Aorta (tissue), 5 donors: Measurements from ENCODE around the gene AMTN. TPM values are rescaled to one million over a fixed set of nuclear protein-coding genes. Genes with fewer than 3 reads are reported as not detected.
"Not testable (repeated sequence)": the region's sequence is repeated elsewhere in the genome, so short reads cannot be mapped to it uniquely, and the experiment has no call there.

Experiments used
- ATAC-seq: fragments of 200-7000 bp; cut with Tn5 transposase; one replicate; pipeline ENCODE4 v1.9.1; 2022; ENCODE audit warnings: moderate library complexity; ENCODE audit not compliant: low FRiP score
- DNase-seq, 2 donors: peaks; one replicate each; pipeline ENCODE4 v3.0.0-alpha.2; 2020
- H3K27ac ChIP-seq, 2 donors: one replicate each; pipeline ENCODE4 v1.5.1; 2013; ENCODE audit warnings: low read length in 2 of 2, mild to moderate bottlenecking in 2 of 2, moderate library complexity in 2 of 2, control low read depth in 1 of 2, inconsistent platforms in 1 of 2, low read depth in 1 of 2
- H3K27me3 ChIP-seq, 2 donors: one replicate each; pipeline ENCODE4 v1.6.1; 2013; ENCODE audit warnings: control low read depth in 1 of 2, low read length in 1 of 2, mild to moderate bottlenecking in 1 of 2, moderate library complexity in 1 of 2; ENCODE audit not compliant: insufficient read depth in 2 of 2, control insufficient read depth in 1 of 2
- H3K36me3 ChIP-seq, 2 donors: one replicate each; pipeline ENCODE4 v1.6.1; 2013; ENCODE audit warnings: control low read depth in 1 of 2, low read length in 1 of 2, mild to moderate bottlenecking in 1 of 2; ENCODE audit not compliant: insufficient read depth in 2 of 2, control insufficient read depth in 1 of 2
- H3K4me1 ChIP-seq, 2 donors: one replicate each; pipeline ENCODE4 v1.6.1; 2013; ENCODE audit warnings: low read length in 2 of 2, control low read depth in 1 of 2, mild to moderate bottlenecking in 1 of 2, moderate library complexity in 1 of 2; ENCODE audit not compliant: insufficient read depth in 2 of 2, control insufficient read depth in 1 of 2
- H3K4me3 ChIP-seq, 2 donors: one replicate each; pipeline ENCODE4 v1.5.1; 2013; ENCODE audit warnings: low read length in 2 of 2, control low read depth in 1 of 2, mild to moderate bottlenecking in 1 of 2
- H3K9me3 ChIP-seq: one replicate; pipeline ENCODE4 v1.6.1; 2013; ENCODE audit warnings: mild to moderate bottlenecking, low read length; ENCODE audit not compliant: control insufficient read depth
- WGBS, 2 donors: extraction: QIAGEN DNeasy Blood & Tissue Kit; methylation state at CpG; one replicate each; pipeline ENCODE4 v1.1.7; 2013; 5-methylcytosine and 5-hydroxymethylcytosine counted together
- intact Hi-C, 2 donors: fragments of 100-400 bp; cut with DNase I; formaldehyde crosslinking; loops; one replicate each; pipeline versions ENCODE4 v1.14.2 to v1.15.0; 2022
- polyA plus RNA-seq, 2 donors: library from polyadenylated mRNA; stranded (reverse); fragments of 200-250 nt; gene quantifications; one replicate each; pipeline ENCODE4 v1.2.3, GENCODE V29; 2013
- total RNA-seq, 2 donors: library from RNA; stranded (reverse); fragmentation: NEBNext Ultra II Directional; extraction: Animal tissue kit (Norgen Biotek cat#: 25700); gene quantifications; one replicate each; pipeline ENCODE4 v1.2.1, GENCODE V29; 2021
- donor health status: healthy with polysubstance abuse.
- donor health status: Bipolar disorder and iron deficiency.
- donor health status: DM: no; HTN: no; CAD: no.
- donor health status: DM: no; HTN: no; CAD: no.
- donor health status: DM: yes; HTN: yes; CAD: no.

AMTN gene
- total and polyA plus RNA-seq, 4 donors: not detected

DNA sequence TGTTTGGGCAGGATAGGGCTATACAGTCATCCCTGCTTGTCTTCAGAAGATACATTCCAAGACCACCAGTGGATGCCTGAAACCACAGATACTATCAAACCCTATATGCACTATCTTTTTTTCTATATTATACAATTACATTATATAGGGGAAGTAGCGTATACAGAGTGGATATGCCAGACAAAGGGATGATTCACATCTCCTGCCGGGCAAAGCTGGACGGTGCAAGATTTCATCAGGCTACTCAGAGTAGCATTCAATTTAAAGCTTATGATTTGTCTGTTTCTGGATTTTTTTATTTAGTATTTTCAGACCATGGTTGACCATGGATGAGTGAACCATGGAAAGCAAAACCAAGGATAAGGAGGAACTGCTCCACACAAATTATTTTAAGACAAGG lies 7.0 kb upstream of the AMTN start:
- Histone ChIP-seq H3K27ac (no peak overlapping the region), H3K4me1 (no peaks in the 10 kb centered on the region), H3K4me3 (no peak overlapping the region), H3K36me3 (no peaks in the 10 kb centered on the region), H3K9me3 (peaks cover 2% of the 10 kb centered on the region), H3K27me3 (no peaks in the 10 kb centered on the region)
- DNase-seq: no peak
- no peak for ATAC-seq
- 87 to 90% methylated on average over 3 of the region's 3 CpGs for WGBS, 2 donors
- intact Hi-C loops: no loop called here

DNA sequence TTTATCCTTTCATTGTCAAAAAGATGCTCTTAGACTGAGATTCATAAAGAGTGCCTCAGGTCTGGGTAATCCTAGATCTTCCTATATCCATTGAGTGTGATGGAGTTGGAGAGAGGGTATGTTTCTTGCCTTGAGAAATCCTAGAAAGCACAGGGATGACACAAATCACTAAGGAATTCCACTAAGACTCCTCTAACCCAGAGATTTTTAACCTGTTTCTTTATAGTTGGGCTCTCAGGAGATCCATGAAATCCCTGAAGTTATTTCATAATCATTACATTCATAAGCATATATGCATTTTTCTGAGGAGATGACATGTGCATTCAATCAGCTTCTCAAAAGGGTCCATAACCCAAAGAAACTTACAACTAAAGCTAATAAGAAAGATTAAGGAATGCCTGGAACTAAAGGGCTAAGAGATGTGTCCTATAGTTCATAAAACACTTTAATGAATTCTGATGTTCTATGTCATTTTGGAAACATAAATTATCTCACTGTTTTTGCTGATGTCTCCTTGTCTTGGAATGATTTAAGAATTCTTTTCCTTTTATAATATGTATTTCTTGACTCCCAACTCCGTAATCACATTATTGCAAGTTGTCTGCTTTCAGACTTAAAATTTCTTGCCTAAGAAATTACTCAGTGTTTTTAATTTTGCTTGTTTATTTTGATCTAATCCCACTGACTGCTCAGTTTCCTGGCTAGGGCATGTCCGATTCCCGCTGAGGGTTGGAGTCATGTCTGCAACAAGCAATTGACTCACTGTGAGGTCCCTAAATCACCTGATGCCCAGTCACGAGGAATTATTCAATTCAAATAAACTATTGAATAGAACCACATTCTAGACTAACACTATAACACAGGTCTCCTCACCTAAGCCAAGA lies 2.8 kb upstream of the AMTN start:
- Histone ChIP-seq H3K4me3 (no peak overlapping the region), H3K36me3 (no peaks in the 10 kb centered on the region), H3K27me3 (no peaks in the 10 kb centered on the region), H3K9me3 (peaks cover 2% of the 10 kb centered on the region), H3K4me1 (no peaks in the 10 kb centered on the region), H3K27ac (no peak overlapping the region)
- DNase-seq (no peak), ATAC-seq (no peak)
- intact Hi-C loops: no loop called here
- WGBS, 2 donors: 37 to 56% methylated on average over 4 of the region's 4 CpGs

DNA sequence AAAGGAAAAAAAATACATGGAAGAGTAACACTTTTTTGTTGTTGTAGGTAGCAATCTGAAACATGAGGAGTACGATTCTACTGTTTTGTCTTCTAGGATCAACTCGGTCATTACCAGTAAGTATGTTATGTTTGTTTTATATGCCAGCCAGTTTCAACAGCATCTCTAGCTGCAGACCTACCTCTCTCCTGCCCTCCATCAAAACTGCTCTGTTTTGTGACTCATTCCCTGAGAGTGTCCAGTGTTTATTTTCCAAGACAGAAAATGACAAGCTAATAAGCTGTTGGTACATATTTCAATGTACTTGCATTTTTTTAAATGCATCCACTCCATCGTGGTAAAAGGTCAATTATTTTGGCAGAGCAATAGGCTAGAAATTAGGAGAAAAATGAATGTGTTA lies 347 bp downstream of the AMTN start:
- no peak for ATAC-seq
- H3K27me3 ChIP-seq: no peaks in the 10 kb centered on the region
- DNase-seq: no peak
- H3K36me3 ChIP-seq: no peaks in the 10 kb centered on the region
- H3K4me3 ChIP-seq: no peak overlapping the region
- WGBS, 2 donors: 37 to 50% methylated on average over 3 of the region's 3 CpGs
- no peak overlapping the region for H3K27ac ChIP-seq
- intact Hi-C loops: no loop called here
- H3K4me1 ChIP-seq: no peaks in the 10 kb centered on the region
- peaks cover 2% of the 10 kb centered on the region for H3K9me3 ChIP-seq

DNA sequence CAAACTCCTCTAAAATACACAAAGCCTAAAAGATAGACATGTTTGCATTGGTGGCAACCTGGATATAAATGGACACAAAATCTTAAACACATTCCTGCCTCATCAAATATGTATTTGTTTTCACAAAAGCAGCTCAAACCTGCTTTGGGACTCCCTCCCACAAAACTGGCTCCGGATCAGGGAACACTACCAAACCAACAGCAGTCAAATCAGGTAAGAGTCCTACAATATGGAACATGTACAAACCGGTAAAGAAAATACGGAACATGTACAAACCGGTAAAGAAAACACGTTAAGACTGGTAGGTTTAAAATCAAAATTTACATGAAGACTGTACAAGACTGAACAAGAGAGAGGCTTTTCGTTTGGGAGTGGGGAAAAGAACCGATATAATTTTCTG lies 4.3 kb downstream of the AMTN start:
- no peaks in the 10 kb centered on the region for H3K27me3 ChIP-seq
- no peak for ATAC-seq
- WGBS, 2 donors: 86 to 87% methylated on average over 7 of the region's 7 CpGs
- no peaks in the 10 kb centered on the region for H3K9me3 ChIP-seq
- no peak overlapping the region for H3K4me3 ChIP-seq
- intact Hi-C loops: no loop called here
- no peaks in the 10 kb centered on the region for H3K4me1 ChIP-seq
- H3K36me3 ChIP-seq: no peaks in the 10 kb centered on the region
- no peak overlapping the region for H3K27ac ChIP-seq
- no peak for DNase-seq

DNA sequence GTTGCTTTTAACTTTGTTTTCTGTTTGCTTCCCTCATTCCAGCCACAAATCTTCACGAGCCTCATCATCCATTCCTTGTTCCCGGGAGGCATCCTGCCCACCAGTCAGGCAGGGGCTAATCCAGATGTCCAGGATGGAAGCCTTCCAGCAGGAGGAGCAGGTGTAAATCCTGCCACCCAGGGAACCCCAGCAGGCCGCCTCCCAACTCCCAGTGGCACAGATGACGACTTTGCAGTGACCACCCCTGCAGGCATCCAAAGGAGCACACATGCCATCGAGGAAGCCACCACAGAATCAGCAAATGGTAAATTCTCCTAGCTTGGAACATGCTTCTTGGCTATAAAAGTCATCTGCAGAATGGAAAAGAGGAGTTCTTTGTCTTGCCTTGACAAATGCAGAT lies 12.6 kb downstream of the AMTN start:
- DNase-seq (no peak), ATAC-seq (no peak)
- Histone ChIP-seq H3K27ac (no peak overlapping the region), H3K4me3 (no peak overlapping the region), H3K4me1 (no peaks in the 10 kb centered on the region), H3K36me3 (no peaks in the 10 kb centered on the region), H3K27me3 (no peaks in the 10 kb centered on the region), H3K9me3 (no peaks in the 10 kb centered on the region)
- WGBS, 2 donors: 79 to 86% methylated on average over 5 of the region's 5 CpGs
- intact Hi-C loops: no loop called here

DNA sequence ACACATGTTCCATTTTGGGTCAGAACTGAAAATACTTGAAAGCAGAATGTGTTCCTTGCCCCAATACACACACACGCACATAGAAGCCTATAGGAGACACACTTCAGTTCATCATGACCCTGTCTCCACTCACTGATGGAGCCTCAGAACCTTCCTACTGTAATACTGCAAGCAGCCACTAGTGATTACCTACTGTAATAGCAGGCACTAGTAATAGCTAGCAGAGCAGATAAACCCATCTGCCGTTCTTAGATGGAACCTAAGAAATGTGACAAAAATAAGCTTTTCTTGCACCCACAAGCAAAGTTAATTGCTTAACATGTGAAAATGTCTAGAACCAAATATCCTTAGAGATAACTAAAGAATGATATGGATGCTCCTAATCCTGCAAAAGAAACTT lies 13.6 kb downstream of the AMTN start:
- DNase-seq: no peak
- H3K36me3 ChIP-seq: no peaks in the 10 kb centered on the region
- ATAC-seq: no peak
- no peaks in the 10 kb centered on the region for H3K4me1 ChIP-seq
- H3K27ac ChIP-seq: no peak overlapping the region
- no peaks in the 10 kb centered on the region for H3K27me3 ChIP-seq
- WGBS, 2 donors: 63 to 78% methylated on average over 2 of the region's 2 CpGs
- intact Hi-C loops: no loop called here
- no peak overlapping the region for H3K4me3 ChIP-seq
- no peaks in the 10 kb centered on the region for H3K9me3 ChIP-seq

DNA sequence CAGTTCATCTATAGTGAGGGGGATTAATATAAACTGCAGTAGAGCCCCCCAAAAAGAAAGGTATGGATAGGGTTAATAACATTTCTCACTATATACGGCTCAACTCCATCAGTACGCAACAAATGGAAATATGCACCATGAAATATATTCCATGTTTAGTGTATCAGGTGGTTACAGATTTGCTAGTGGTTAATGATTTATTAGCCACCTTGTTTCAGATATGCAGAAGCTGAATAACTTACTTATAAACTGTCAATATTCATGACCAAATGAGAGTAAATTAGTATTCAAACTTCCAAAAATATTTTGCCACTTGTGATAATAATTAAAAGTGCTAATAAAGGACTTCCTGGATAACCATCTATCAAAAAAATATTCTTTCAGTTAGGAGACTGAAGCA lies 14.8 kb downstream of the AMTN start:
- intact Hi-C loops: no loop called here
- Histone ChIP-seq H3K4me1 (no peaks in the 10 kb centered on the region), H3K9me3 (no peaks in the 10 kb centered on the region), H3K36me3 (no peaks in the 10 kb centered on the region), H3K27me3 (no peaks in the 10 kb centered on the region), H3K27ac (no peak overlapping the region), H3K4me3 (no peak overlapping the region)
- DNase-seq (no peak), ATAC-seq (no peak)
- 60 to 64% methylated on average over 2 of the region's 2 CpGs for WGBS, 2 donors

DNA sequence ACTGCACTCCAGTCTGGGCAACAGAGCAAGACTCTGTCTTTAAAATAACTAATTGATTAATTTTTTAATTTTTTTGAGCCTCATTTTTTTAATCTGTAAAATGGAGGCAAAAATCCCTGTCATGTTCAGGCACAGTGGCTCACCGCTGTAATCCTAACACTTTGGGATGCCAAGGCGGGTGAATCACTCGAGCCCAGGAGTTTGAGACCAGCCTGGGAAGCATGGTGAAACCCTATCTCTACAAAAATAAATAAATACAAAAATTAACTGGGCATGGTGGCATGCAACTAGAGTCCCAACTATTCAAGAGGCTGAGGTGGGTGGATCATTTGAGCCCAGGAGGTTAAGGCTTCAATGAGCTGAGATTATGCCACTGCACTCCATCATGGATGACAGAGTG lies 15.4 kb downstream of the AMTN start:
- no peak overlapping the region for H3K27ac ChIP-seq
- intact Hi-C loops: no loop called here

DNA sequence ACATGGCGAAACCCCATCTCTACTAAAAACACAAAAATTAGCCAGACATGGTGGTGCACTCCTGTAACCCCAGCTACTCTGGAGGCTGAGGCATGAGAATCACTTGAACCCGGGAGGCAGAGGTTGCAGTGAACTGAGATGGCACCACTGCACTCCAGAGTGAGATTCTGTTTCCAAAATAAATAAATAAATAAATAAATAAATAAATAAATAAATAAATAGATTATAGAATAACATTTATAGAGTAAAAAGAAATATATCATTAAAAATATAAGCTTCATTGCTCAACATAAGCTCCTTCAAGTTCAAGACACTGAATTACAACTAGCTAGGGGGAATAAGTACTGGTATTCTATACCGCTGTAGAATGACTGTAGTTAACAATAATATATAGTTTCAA lies 16.5 kb downstream of the AMTN start:
- H3K27ac ChIP-seq, H3K36me3 ChIP-seq, ATAC-seq, H3K4me3 ChIP-seq, H3K4me1 ChIP-seq, H3K9me3 ChIP-seq, DNase-seq, H3K27me3 ChIP-seq, intact Hi-C loops: not testable (repeated sequence)
- WGBS, 2 donors: 95% methylated on average over 3 of the region's 3 CpGs

More for the DNA sequence above, 15.4 kb downstream of the AMTN start:
- 90 to 92% methylated on average over 3 of the region's 3 CpGs for WGBS, 2 donors
- DNase-seq: no peak
- H3K27me3 ChIP-seq: no peaks in the 10 kb centered on the region
- ATAC-seq: no peak
- H3K4me1 ChIP-seq: no peaks in the 10 kb centered on the region
- no peaks in the 10 kb centered on the region for H3K9me3 ChIP-seq
- no peak overlapping the region for H3K4me3 ChIP-seq
- H3K36me3 ChIP-seq: no peaks in the 10 kb centered on the region
